NCI-H226 (cell line): ENCODE measurements around the gene IKZF4.
A peak's percentile ranks its signal among the peaks of the same experiment; 100 is the strongest.
"Not testable (repeated sequence)": the region's sequence is repeated elsewhere in the genome, so short reads cannot be mapped to it uniquely, and the experiment has no call there.

ENCODE experiments used
- DNase-seq: peaks from one replicate; pipeline ENCODE4 v3.0.0-alpha.2; 2015

Gene IKZF4

DNA sequence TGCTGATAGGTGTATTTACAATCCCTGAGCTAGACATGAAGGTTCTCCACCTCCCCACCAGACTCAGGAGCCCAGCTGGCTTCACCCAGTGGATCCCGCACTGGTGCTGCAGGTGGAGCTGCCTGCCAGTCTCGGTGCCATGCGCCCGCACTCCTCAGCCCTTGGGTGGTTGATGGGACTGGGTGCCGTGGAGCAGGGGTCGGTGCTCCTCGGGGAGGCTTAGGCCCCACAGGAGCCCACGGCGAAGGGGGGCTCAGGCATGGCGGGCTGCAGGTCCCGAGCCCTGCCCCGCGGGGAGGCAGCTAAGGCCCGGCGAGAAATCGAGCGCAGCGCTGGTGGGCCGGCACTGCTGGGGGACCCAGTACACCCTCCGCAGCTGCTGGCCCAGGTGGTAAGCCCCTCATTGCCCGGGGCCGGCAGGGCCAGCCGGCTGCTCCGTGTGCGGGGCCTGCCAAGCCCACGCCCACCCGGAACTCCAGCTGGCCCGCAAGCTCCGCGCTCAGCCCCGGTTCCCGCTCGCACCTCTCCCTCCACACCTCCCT lies 20.8 kb upstream of the IKZF4 start:
- DNase-seq = not testable (repeated sequence)

- DNase-seq = no peak
Observed at GRCh38 chr12:56001487-56002100, 19.2 kb upstream of the IKZF4 start.

DNA sequence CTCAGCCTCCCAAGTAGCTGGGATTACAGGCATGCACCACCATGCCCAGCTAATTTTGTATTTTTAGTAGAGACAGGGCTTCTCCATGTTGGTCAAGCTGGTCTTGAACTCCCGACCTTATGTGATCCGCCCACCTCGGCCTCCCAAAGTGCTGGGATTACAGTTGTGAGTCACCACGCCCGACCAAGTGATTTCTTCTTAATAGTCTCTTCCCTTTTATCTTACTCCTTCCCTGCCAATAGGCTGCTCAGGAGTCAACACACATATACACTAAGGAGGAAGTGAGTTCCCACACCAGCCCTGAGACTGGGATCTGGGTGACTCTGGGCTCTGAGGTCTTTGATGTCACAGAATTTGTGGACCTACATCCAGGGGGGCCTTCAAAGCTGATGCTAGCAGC lies 17.5 kb upstream of the IKZF4 start:
- not testable (repeated sequence) for DNase-seq

DNA sequence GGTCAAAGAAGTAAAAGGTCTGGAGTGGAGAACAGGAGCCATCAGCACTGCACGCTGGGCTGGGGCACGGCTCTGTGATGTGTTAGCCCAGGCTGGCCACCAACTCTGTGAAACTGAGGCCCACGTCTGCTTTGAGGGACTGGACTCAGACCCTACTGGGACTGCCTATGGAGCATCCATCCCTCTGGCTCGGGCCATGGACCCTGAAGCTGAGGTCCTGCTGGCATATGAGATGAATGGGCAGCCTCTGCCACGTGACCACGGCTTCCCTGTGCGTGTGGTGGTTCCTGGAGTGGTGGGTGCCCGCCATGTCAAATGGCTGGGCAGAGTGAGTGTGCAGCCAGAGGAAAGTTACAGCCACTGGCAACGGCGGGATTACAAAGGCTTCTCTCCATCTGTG lies 16.6 kb upstream of the IKZF4 start:
- no peak for DNase-seq

DNA sequence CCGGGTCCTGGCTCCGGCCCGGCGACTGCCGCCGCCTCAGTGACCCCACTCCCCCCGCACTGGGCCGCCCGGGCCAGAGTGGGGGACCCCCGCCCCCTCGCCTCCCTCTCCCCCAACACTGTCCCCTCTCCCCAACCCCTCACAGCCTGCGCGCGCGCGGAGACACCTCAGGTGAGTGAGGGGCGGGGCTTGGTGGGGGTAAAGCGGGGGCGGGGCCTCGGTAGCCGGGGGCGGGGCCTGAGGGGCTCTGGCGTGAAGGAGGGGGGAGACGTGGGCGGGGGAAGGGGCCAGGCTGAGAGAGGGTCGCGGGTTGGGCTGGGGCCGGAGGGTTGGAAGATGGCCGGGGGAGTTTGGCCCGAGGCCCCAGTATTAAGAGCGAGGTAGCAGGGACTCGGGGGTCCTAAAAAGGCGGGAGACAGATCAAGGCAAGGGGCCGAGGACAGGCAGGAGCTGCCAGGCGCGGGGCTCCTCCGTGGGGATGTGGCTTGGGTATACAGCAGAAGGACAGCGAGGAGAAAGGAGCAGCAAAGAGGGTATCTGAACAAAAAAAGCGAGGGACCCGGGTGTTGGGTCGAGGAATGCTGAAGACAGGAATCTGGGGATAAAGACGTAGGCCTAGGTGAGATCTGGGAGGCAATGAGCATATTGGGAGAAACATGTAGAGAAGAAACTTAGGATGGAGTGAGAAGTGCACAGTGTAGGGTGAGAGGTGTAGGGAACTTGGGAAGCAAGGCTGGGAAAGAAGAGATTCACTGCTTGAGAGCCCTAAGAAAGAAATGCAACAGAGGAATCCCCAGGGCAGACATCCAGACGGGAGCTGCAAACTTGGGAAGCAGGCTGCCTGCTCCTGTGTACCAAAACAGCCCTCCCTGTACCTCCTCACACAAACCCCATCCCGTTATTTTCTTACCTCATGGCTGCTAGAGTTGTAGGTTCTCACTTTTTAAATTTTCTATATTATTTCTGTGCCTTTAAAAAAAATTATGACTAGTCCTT lies 13.0 kb upstream of the IKZF4 start:
- peak; percentile 20 for DNase-seq

DNA sequence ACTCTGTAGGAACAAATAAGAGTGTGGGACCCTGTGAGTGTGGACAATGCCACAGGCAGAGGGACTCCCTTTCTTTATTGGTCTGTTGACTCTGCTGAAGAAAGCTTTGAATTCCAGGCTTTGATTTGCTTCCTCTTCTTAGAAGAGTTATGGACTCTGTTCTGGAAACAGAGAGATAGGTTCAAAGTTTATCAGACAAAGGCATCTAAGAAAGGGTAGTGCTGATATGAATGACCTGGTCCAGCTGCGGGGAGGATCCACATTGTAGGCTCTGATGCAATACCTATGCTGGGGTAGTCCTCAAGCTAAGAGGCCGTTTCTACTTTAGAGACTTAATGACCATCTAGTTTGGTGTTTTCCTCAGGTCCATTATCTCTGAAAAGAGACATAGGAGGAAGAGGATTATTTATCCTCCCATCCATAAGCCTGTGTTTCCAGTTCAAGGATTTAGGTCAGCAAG lies 10.7 kb upstream of the IKZF4 start:
- DNase-seq = no peak

DNA sequence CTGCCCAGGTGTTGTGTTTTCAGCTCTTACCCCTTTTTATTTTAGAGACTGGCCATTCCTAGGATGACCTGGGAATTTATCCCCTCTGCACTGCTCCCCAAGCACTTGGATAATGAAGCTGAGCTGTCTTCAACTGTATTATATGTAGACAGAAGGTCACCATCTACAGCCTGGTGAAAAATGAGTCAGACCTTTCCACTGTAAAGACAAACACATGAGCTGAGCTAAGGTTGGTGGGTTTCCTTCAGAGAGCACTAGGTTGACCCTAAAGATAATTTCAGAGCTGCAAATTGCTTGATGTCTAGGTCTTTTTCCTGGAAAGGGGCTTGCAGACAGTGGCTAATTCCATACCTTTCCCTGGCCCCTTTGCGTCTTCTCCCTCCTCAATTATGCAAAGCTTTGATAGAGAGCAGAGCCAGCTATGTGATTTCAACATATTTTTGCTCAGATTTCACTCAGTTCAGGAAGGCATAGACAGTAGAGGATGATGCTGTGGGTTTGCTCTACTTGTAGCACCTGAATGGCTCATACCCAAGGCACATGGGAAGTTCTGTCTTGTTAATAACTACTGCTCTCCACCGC lies 9.2 kb upstream of the IKZF4 start:
- no peak for DNase-seq

GRCh38 chr12:56013482-56013881 lies 7.4 kb upstream of the IKZF4 start:
- no peak for DNase-seq

DNA sequence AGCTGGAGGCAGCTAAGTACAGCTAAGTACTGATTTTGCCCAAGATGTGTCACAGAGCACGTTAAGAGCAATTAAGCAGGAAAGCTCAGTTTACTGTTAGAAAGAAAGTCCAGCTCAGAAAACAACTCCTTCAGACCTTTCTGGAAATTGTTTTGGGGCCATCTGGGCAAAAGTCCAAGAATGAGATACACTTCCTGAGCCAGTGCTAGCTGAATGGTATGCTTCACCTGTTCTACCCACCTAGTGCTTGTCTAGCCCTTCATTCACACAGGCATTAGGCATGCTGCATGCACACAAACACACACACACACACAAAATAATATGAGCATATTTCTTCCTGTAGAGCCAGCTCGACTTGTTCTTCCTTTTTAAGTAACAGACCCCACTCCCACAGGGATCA lies 6.6 kb upstream of the IKZF4 start:
- no peak for DNase-seq

DNA sequence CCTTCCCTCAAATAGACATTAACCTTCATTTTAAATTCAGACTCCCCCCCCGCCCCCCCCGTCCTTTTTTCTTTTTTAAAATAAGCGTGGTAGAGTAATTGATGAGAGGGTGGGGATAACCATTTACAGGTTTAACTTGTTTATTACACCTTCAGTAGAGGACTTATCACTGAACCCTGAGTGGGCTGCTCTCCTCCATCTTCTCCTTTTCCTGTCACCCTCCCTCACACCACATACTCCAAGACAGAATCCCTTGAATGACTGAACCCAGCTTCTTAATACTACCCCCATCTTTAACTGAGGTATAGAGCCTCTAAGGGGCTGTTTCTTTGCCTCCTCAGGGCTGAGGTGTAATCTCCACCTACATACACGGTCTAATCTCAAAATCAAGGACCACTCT lies 3.7 kb upstream of the IKZF4 start:
- no peak for DNase-seq

- no peak for DNase-seq
Observed at GRCh38 chr12:56018356-56018755, 2.5 kb upstream of the IKZF4 start.

- no peak for DNase-seq
Observed at GRCh38 chr12:56021889-56022497, 1.1 kb downstream of the IKZF4 start.

GRCh38 chr12:56028511-56029165 lies 7.8 kb downstream of the IKZF4 start:
- DNase-seq = peak; percentile 68

DNA sequence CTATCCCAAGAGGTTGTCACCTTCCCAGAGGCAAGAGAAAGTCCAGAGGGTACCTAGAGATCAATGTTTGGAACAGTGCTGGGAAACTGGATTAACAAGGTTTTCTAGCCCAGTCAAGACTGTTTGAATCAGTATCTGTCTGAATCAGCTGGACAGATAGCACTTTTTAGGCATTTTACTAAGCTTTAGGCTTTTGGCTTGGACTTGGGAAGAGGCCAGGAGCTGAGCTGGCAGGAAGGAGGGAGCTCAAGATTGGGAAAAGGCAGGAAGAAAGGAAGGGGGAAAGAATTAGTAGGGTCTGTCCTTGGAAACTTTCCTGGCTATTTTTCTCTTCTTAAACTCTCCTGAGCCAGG lies 8.3 kb downstream of the IKZF4 start:
- peak; percentile 60 for DNase-seq

GRCh38 chr12:56029666-56030293 lies 8.9 kb downstream of the IKZF4 start:
- peak; percentile 62 for DNase-seq

DNA sequence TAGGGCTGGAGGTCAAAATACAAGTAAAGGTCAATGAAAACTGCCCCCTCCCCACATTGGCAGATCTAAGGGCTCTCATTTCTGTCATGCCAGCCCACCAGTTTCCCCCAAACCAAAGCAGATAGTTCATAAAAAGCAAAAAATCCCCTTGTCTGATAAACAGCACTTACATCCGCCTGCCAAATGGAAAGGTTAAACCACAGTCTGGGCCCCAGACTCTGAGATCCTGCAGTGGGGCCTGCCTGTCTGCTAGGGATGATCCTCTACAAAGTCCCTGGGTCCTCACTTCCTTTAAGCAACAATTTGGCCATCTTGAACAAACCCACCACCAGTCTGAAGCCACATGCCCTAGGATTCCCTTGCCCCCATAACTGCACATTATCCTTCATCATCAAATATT lies 11.1 kb downstream of the IKZF4 start:
- no peak for DNase-seq

- no peak for DNase-seq
Observed at GRCh38 chr12:56034586-56035332, 13.9 kb downstream of the IKZF4 start.

DNA sequence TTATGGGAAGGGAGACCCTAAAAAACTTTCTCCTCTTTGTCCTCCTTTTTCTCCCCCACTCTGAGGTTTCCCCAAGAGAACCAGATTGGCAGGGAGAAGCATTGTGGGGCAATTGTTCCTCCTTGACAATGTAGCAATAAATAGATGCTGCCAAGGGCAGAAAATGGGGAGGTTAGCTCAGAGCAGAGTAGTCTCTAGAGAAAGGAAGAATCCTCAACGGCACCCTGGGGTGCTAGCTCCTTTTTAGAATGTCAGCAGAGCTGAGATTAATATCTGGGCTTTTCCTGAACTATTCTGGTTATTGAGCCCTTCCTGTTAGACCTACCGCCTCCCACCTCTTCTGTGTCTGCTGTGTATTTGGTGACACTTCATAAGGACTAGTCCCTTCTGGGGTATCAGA lies 16.3 kb downstream of the IKZF4 start:
- no peak for DNase-seq

DNA sequence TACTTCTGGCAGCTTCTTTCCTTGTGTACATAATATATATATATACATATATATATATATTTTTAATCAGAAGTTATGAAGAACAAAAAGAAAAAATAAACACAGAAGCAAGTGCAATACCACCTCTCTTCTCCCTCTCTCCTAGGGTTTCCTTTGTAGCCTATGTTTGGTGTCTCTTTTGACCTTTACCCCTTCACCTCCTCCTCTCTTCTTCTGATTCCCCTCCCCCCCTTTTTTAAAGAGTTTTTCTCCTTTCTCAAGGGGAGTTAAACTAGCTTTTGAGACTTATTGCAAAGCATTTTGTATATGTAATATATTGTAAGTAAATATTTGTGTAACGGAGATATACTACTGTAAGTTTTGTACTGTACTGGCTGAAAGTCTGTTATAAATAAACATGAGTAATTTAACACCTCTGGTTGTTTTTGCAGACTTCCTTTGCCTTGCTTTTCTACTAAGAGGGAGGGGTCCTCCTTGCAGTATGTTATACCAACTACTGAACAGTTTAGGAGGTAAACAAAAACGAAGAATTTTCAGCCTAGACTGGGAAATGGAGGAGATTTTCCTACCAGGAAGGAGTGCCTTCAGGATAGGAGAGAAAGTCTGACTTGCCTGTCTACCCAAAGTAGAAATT lies 17.3 kb downstream of the IKZF4 start:
- no peak for DNase-seq

DNA sequence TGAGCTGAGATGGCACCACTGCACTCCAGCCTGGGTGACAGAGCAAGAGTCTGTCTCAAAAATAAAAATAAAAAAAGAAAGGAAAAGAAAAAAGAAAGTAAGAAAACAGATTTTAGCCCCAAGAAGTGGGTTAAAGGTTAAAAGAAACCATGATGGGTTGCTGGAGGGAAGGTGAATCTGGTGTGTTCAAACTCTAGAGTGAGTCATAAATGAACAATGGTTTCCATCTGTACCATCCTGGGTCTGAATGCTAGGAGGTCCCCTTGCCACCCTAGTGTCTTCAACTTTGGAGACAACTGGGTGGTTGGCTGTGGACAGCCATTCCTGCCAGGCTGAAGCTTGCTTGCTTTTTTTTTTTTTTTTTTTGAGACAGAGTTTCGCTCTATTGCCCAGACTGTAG lies 19.3 kb downstream of the IKZF4 start:
- no peak for DNase-seq
